ENCODE data around the gene MIA2.

DNA sequence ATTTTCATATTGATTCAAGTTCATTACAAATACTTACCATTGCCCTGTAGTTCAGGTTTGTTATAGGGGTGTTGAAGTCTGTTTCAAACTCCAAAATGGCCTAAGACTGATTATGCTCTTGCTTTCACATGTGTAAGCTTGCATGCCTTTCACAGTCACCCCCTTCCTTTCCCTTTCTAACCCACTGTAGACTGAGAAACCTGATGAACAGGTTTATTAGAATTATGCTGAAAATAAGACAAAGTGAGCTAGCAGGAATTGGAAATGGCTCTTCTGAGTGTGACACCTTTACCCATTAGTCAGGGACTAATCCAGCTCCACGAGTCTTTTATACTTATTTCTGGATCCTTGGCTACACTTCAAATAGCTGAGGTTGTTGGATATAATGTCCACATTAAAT, 159.6 kb downstream of the MIA2 start:
- TF ChIP-seq EP300 (IDR thresholded peaks at IDR 0.05) (no peak), POLR2AphosphoS5 (IDR thresholded peaks at IDR 0.05) (no peak)
- TF ChIP-seq, protein P1, sequence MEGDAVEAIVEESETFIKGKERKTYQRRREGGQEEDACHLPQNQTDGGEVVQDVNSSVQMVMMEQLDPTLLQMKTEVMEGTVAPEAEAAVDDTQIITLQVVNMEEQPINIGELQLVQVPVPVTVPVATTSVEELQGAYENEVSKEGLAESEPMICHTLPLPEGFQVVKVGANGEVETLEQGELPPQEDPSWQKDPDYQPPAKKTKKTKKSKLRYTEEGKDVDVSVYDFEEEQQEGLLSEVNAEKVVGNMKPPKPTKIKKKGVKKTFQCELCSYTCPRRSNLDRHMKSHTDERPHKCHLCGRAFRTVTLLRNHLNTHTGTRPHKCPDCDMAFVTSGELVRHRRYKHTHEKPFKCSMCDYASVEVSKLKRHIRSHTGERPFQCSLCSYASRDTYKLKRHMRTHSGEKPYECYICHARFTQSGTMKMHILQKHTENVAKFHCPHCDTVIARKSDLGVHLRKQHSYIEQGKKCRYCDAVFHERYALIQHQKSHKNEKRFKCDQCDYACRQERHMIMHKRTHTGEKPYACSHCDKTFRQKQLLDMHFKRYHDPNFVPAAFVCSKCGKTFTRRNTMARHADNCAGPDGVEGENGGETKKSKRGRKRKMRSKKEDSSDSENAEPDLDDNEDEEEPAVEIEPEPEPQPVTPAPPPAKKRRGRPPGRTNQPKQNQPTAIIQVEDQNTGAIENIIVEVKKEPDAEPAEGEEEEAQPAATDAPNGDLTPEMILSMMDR (IDR thresholded peaks at IDR 0.05), result no peak

Measured in stomach (tissue), 4 donors.